Activated naive CD4-positive, alpha-beta T cell treated with anti-CD3 and anti-CD28 coated beads, Interleukin-2, amount 50 U/mL, for 72 hours (primary cell): ENCODE results near the gene AK9. TPM values are rescaled to one million over a fixed set of nuclear protein-coding genes. Genes with fewer than 3 reads are reported as not detected.

Experiments used
- ATAC-seq, 2 donors: fragments of 150-1000 bp; cut with Tn5 transposase; 2 replicates each; pipeline ENCODE4 v1.10.0; 2021; ENCODE audit warnings: mild to moderate bottlenecking in 2 of 2, moderate library complexity in 2 of 2
- DNase-seq, 2 donors: peaks; one replicate each; pipeline ENCODE4 v3.0.0; 2021 to 2022; ENCODE audit warnings: low spot score in 2 of 2
- H3K27ac Mint-ChIP-seq, 2 donors: one replicate each; pipeline ENCODE4 v1.8.0; 2022; ENCODE audit warnings: mild to moderate bottlenecking in 2 of 2, mixed read lengths in 2 of 2
- H3K36me3 Mint-ChIP-seq, 2 donors: one replicate each; pipeline ENCODE4 v1.8.0; 2022; ENCODE audit warnings: mixed read lengths in 2 of 2
- H3K9me3 Mint-ChIP-seq, 2 donors: one replicate each; pipeline ENCODE4 v1.8.0; 2022; ENCODE audit warnings: mixed read lengths in 2 of 2
- total RNA-seq, 2 donors: library from RNA; stranded (reverse); gene quantifications; one replicate each; pipeline ENCODE4 v1.2.3, GENCODE V29; 2022

AK9 gene
- total RNA-seq, 2 donors from 2014 or later = 1.5 to 3.8 TPM

- Mint-ChIP-seq H3K27ac (no peak overlapping the region), H3K36me3 (peaks cover 0 to 10% of the 10 kb centered on the region in 2 donors), H3K9me3 (peaks cover 0 to 1% of the 10 kb centered on the region in 2 donors)
- ATAC-seq (no peak), DNase-seq (no peak)
These were observed 19.3 kb downstream of the AK9 start for GRCh38 chr6:109671733-109672132.

- no peak for ATAC-seq
- H3K36me3 Mint-ChIP-seq = peaks cover 0 to 10% of the 10 kb centered on the region in 2 donors
- no peak overlapping the region for H3K27ac Mint-ChIP-seq
These were observed 21.2 kb downstream of the AK9 start for GRCh38 chr6:109669811-109670210.

DNA sequence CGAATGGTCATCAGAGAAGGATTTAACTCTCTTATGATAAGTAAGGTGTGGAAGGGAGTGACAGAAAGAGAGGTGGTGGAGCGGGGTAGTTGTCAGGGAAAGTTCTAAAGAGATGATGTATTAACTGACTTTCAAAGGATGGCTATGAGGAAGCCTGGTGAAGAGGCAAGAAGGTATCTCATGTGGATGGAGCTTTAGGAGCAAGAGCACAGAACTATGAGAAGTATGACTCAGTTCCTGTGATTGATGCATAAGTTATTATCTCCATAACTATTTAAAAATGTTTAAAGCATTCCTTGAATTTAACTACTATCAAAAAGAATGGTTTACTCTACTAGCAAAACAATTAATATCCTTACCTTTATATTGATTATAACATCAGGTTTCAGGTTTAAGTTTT, 28.8 kb downstream of the AK9 start:
- no peaks in the 10 kb centered on the region for H3K9me3 Mint-ChIP-seq
- H3K27ac Mint-ChIP-seq = no peak overlapping the region
- DNase-seq = no peak
- H3K36me3 Mint-ChIP-seq = no peaks in the 10 kb centered on the region
- ATAC-seq = no peak

More at GRCh38 chr6:109669811-109670210, 21.2 kb downstream of the AK9 start:
- no peaks in the 10 kb centered on the region for H3K9me3 Mint-ChIP-seq
- no peak for DNase-seq

DNA sequence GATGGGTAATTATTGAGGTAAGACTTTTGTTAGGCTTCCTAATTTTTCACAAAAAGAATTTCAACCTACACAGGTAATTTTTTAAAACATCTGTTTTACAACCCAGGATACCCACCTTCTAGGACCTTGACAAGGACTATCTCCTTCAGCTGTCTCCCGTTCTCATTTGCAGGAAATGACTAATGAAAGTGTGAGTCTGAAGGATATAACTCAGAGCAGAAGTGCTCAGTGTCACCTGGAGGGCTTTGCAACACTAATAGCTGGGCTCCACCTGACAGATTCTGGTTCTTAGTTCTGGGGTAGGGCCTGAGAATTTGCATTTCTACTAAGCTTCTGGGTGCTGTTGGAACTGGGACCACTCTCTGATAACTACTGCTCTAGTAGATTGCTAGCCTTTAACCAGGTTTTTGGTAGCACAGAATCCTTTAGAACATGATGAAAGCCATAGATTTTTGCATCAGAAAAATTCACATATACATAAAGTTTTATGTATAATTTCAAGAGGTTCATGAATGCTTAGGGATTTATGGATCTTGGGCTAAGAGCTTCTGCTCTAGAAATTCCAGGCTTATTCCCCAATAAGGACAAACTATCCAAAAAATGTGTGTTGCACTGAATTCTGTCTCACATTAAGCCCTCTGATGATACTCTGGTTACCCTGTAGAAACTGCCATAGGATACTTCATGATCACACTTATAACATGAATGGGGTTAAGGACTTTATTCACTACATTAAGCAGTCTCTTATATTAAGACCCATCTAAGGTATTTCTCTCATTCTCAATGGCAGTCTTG, 30.3 kb downstream of the AK9 start:
- Mint-ChIP-seq H3K9me3 (no peaks in the 10 kb centered on the region), H3K27ac (no peak overlapping the region), H3K36me3 (no peaks in the 10 kb centered on the region)
- DNase-seq (peak in 1 of 2 donors; percentile 10), ATAC-seq (peak; percentile 64 to 97)

DNA sequence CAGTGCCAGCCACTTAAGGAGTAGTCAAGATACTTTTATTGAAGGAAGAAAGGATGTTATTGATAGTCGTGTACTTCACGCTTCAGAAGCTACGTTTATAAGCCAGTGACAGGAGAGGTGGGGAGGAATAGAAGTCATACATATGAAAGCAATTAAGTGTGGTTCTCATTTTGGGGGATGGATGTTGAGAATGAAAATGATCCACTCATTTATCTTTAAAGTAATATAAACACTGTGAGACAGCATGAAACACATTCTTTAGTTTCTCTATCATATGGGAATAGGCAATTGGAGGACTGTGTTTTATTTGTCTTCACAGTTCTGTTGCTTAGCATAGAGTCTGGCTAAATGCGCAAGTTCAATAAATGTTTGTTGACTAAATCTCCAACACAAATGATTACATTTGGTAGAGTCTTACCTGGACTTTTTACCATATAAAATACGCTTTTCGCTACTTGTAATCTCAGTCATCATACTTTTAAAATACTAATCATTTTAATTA, 35.2 kb downstream of the AK9 start:
- no peak for DNase-seq

GRCh38 chr6:109653264-109653663, 37.7 kb downstream of the AK9 start:
- peaks cover 0 to 4% of the 10 kb centered on the region in 2 donors for H3K9me3 Mint-ChIP-seq
- H3K36me3 Mint-ChIP-seq = peaks cover under 1 to 6% of the 10 kb centered on the region in 2 donors
- ATAC-seq (no peak), DNase-seq (no peak)
- no peak overlapping the region for H3K27ac Mint-ChIP-seq

More for the DNA sequence above, 35.2 kb downstream of the AK9 start:
- no peak for ATAC-seq
- Mint-ChIP-seq H3K27ac (no peak overlapping the region), H3K36me3 (peaks cover 0 to 5% of the 10 kb centered on the region in 2 donors), H3K9me3 (peaks cover 0 to 4% of the 10 kb centered on the region in 2 donors)

- H3K36me3 Mint-ChIP-seq = peaks cover 12 to 39% of the 10 kb centered on the region in 2 donors
- DNase-seq (no peak), ATAC-seq (no peak)
- peaks cover 5% of the 10 kb centered on the region in 2 donors for H3K9me3 Mint-ChIP-seq
- no peak overlapping the region for H3K27ac Mint-ChIP-seq
These were observed 46.9 kb downstream of the AK9 start for GRCh38 chr6:109644131-109644530.

DNA sequence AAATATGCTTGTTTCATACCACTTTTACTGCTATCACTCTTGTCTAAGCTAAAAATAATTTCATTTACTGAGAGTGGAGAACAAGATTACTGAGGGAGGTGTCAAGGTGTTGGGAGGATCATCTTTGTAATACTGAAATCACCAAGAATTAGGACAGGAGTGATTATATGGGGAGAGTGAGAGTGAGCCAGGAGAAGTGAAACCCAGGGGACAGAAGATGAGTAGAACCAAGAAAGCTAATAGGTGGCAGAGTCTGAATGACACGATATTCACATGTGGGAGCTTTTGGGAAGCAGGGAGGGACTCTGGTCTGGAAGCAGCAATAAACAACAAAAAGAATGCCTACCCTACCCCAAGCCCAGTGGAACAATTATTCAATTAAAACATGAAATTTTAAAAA, 58.6 kb downstream of the AK9 start:
- H3K9me3 Mint-ChIP-seq = no peaks in the 10 kb centered on the region
- H3K36me3 Mint-ChIP-seq = peaks cover 0 to 6% of the 10 kb centered on the region in 2 donors
- no peak for DNase-seq
- H3K27ac Mint-ChIP-seq = peak overlapping the region in 1 of 2 donors; percentile 57
- ATAC-seq = peak in 1 of 2 donors; percentile 23

GRCh38 chr6:109631403-109631802, 59.6 kb downstream of the AK9 start:
- H3K27ac Mint-ChIP-seq = no peak overlapping the region
- ATAC-seq (no peak), DNase-seq (no peak)
- H3K9me3 Mint-ChIP-seq = peaks cover under 1 to 1% of the 10 kb centered on the region in 2 donors
- H3K36me3 Mint-ChIP-seq = peaks cover 2 to 7% of the 10 kb centered on the region in 2 donors

- Mint-ChIP-seq H3K9me3 (peaks cover 14% of the 10 kb centered on the region in 2 donors), H3K27ac (peak overlapping the region; percentile 3 to 95), H3K36me3 (peaks cover 16 to 21% of the 10 kb centered on the region in 2 donors)
- ATAC-seq (peak; percentile 36 to 87), DNase-seq (no peak)
These were observed 62.6 kb downstream of the AK9 start for GRCh38 chr6:109628158-109629000.

DNA sequence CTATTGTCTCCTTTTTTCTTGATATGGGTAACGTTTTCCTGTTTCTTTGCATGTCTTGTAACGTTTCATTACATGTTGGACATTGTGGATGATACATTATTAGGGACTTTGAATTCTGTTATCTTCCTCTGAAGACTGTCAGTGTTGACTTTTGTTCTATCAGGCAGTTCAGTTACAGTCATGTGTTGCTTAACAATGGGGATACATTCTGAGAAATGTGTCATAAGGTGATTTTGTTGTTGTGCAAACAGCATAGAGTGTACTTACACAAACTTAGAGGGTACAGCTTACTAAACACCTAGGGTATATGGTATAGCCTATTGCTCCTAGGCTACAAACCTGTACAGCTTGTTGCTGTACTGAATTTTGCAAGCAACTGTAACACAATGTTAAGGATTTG, 64.7 kb downstream of the AK9 start:
- DNase-seq = no peak
- ATAC-seq = no peak
- Mint-ChIP-seq H3K27ac (no peak overlapping the region), H3K9me3 (peaks cover 14% of the 10 kb centered on the region in 2 donors), H3K36me3 (peaks cover 16 to 21% of the 10 kb centered on the region in 2 donors)

DNA sequence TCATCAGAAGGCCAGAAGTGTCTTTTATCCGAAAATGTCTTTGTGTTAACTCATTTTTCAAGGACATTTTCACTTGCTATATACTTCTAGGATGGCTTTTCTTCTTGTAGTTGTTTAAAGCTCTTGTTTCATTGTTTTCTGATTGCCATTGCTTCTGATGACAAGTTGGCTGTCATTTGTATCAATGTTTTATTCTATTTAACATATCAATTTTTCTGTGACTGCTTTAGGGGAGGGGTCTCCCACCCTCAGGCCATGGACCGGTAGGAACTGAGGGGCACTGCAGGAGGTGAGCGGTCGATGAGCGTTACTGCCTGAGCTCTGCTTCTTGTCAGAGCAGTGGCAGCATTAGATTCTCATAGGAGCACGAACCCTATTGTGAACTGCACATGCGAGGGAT, 65.8 kb downstream of the AK9 start:
- peaks cover 14% of the 10 kb centered on the region in 2 donors for H3K9me3 Mint-ChIP-seq
- DNase-seq (no peak), ATAC-seq (no peak)
- H3K36me3 Mint-ChIP-seq = peaks cover 16 to 21% of the 10 kb centered on the region in 2 donors
- no peak overlapping the region for H3K27ac Mint-ChIP-seq

- DNase-seq = no peak
- ATAC-seq = peak; percentile 18 to 54
These were observed 67.7 kb downstream of the AK9 start for GRCh38 chr6:109623288-109623687.

DNA sequence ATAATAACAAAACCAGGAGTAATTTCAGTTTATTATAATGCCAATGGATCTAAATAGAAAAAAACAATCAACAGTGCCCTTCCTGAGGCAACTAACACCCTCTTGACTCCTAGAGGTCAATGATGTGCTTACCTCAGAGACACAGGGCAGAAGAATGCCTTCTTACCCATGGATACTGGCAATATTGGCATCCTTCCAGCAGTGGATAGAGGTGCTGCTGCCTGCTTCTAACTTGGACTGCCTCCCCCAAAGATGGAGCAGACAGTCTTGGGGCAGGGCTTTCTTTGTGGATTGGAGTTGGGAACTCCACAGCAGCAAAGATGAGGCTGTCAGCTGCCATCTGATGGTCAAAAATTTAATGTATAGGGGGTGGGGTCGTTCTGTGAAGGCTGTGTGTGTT, 78.7 kb downstream of the AK9 start:
- Mint-ChIP-seq H3K9me3 (peaks cover 4 to 5% of the 10 kb centered on the region in 2 donors), H3K36me3 (peaks cover 7 to 11% of the 10 kb centered on the region in 2 donors), H3K27ac (no peak overlapping the region)
- ATAC-seq (no peak), DNase-seq (no peak)

More at GRCh38 chr6:109623288-109623687, 67.7 kb downstream of the AK9 start:
- peaks cover 16 to 19% of the 10 kb centered on the region in 2 donors for H3K36me3 Mint-ChIP-seq
- H3K9me3 Mint-ChIP-seq = peaks cover 14% of the 10 kb centered on the region in 2 donors
- no peak overlapping the region for H3K27ac Mint-ChIP-seq

DNA sequence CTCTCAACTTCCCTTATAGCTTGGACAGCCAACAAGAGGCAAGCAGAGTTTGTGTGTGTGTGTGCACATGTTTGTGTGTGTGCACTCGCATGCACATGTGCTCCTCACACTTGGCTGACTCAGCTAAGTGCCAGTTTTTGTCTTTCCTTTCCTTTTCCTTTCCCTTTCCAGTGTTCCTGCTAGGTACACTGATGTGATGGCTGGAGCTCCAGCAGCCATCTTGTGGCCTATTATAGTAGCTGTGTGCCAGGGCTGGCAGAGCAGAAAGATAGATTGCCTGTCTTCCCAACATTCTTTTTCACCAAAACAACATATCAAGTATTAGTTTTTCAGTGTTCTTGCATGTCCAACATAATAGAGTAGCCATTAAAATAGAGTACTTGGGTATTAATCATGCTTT, 79.5 kb downstream of the AK9 start:
- Mint-ChIP-seq H3K9me3 (peaks cover 4 to 5% of the 10 kb centered on the region in 2 donors), H3K36me3 (peaks cover 7 to 11% of the 10 kb centered on the region in 2 donors), H3K27ac (no peak overlapping the region)
- ATAC-seq (no peak), DNase-seq (no peak)

GRCh38 chr6:109610590-109610989, 80.4 kb downstream of the AK9 start:
- Mint-ChIP-seq H3K27ac (peak overlapping the region; percentile 0 to 76), H3K9me3 (peaks cover 4 to 5% of the 10 kb centered on the region in 2 donors), H3K36me3 (peaks cover 7 to 11% of the 10 kb centered on the region in 2 donors)
- DNase-seq (no peak), ATAC-seq (peak in 1 of 2 donors; percentile 22)

GRCh38 chr6:109609737-109610136, 81.3 kb downstream of the AK9 start:
- DNase-seq = no peak
- Mint-ChIP-seq H3K36me3 (peaks cover 7 to 11% of the 10 kb centered on the region in 2 donors), H3K27ac (no peak overlapping the region), H3K9me3 (peaks cover 4 to 5% of the 10 kb centered on the region in 2 donors)
- no peak for ATAC-seq
